GM12878 (cell line): Measurements from ENCODE around the gene SMG6. TPM values are rescaled to one million over a fixed set of nuclear protein-coding genes. Genes with fewer than 3 reads are reported as not detected.

Experiments
- ATAC-seq: fragments of 200-7000 bp; cut with Tn5 transposase; 3 replicates; pipeline ENCODE4 v1.9.1; 2020; ENCODE audit warnings: mild to moderate bottlenecking, moderate library complexity
- BruUV-seq: library from RNA; stranded (reverse); fragments of 400-500 nt; replicated peaks from 2 replicates; lab custom pipeline; 2021; lab: Mats Ljungman, UMichigan
- CTCF ChIA-PET: fragments of 300-600 bp; sonication (Branson Sonifier 250); formaldehyde crosslinking; extraction: SDS; loops from one replicate; lab custom pipeline; 2021; ENCODE audit warnings: inconsistent platforms; lab: Yijun Ruan, JAX
- POLR2A ChIA-PET: fragments of 350-600 bp; formaldehyde crosslinking; extraction: SDS; loops from one replicate; lab custom pipeline; 2021; ENCODE audit warnings: inconsistent platforms; lab: Charles Lee
- RAD21 ChIA-PET: fragments of 300-600 bp; sonication (Branson Sonifier 250); formaldehyde crosslinking; loops from one replicate; lab custom pipeline; 2023; ENCODE audit warnings: antibody characterized with exemption; ENCODE audit not compliant: unreplicated experiment; lab: Charles Lee
- SMC1A ChIA-PET: fragments of 300-600 bp; sonication (Branson Sonifier 250); formaldehyde crosslinking; loops from one replicate; lab custom pipeline; 2023; ENCODE audit not compliant: unreplicated experiment, uncharacterized antibody; lab: Charles Lee
- DNase-seq: peaks from one replicate; pipeline ENCODE4 v3.0.0-alpha.2; 2011; ENCODE audit warnings: low read depth, low spot score
- FAIRE-seq: peaks from 3 replicates; lab custom pipeline; 2011; peaks lifted over from hg19 to GRCh38; lab: Jason Lieb, UNC
- H2AFZ ChIP-seq: 2 replicates; pipeline ENCODE4 v1.6.0; 2011; ENCODE audit warnings: low read depth, low read length, control low read depth; ENCODE audit not compliant: control insufficient read depth
- H3K27ac ChIP-seq: 2 replicates; pipeline ENCODE4 v1.5.1; 2011; ENCODE audit warnings: control low read depth; ENCODE audit not compliant: control insufficient read depth, insufficient read depth
- H3K27me3 ChIP-seq, 2 experiments: replicated peaks in 1 of 2; 2 replicates each; pipeline versions ENCODE4 v1.6.0 to v1.6.1; 2011; ENCODE audit warnings: low read length in 1 of 2; ENCODE audit not compliant: control insufficient read depth in 2 of 2, insufficient read depth in 2 of 2
- H3K36me3 ChIP-seq, 2 experiments: 2 replicates each; pipeline ENCODE4 v1.5.1; 2011; ENCODE audit warnings: low read length in 1 of 2; ENCODE audit not compliant: control insufficient read depth in 2 of 2, insufficient read depth in 2 of 2
- H3K4me1 ChIP-seq: 2 replicates; pipeline ENCODE4 v1.6.1; 2011; ENCODE audit warnings: mild to moderate bottlenecking, low read length, moderate library complexity, mixed read lengths; ENCODE audit not compliant: control insufficient read depth, insufficient read depth
- H3K4me2 ChIP-seq: 2 replicates; pipeline ENCODE4 v1.6.0; 2011; ENCODE audit warnings: control low read depth; ENCODE audit not compliant: control insufficient read depth, insufficient read depth
- H3K4me3 ChIP-seq: fragments of 200-600 bp; sonication (generic); 2 replicates; pipeline ENCODE4 v1.5.1; 2016
- H3K79me2 ChIP-seq: 2 replicates; pipeline ENCODE4 v1.6.0; 2011; ENCODE audit warnings: low read length; ENCODE audit not compliant: control insufficient read depth, insufficient read depth
- H3K9ac ChIP-seq: 2 replicates; pipeline ENCODE4 v1.8.0; 2011; ENCODE audit warnings: low read length, control low read depth, mixed read lengths; ENCODE audit not compliant: control insufficient read depth, insufficient read depth
- H3K9me3 ChIP-seq: replicated peaks from 3 replicates; pipeline ENCODE4 v1.5.1; 2011; ENCODE audit warnings: mild to moderate bottlenecking, low read length; ENCODE audit not compliant: control insufficient read depth, insufficient read depth
- H4K20me1 ChIP-seq: 2 replicates; pipeline ENCODE4 v1.6.0; 2011; ENCODE audit not compliant: control insufficient read depth, insufficient read depth
- ASH2L ChIP-seq: fragments of 300-600, 200-600 bp; sonication (generic); IDR thresholded peaks from 2 replicates; pipeline ENCODE4 v1.6.1; 2017; ENCODE audit warnings: low read depth, mild to moderate bottlenecking, borderline replicate concordance
- ATF7 ChIP-seq: fragments of 450-650 bp; IDR thresholded peaks from 2 replicates; pipeline ENCODE4 v1.6.1; 2016; ENCODE audit warnings: low read depth, mild to moderate bottlenecking
- BRCA1 ChIP-seq: IDR thresholded peaks from 2 replicates; pipeline ENCODE4 v1.6.1; 2011; ENCODE audit warnings: low read depth, low read length, improper control_type of control experiment
- CHD1 ChIP-seq: IDR thresholded peaks from 2 replicates; pipeline ENCODE4 v1.6.1; 2012; ENCODE audit warnings: low read depth, low read length, improper control_type of control experiment
- E2F8 ChIP-seq: fragments of 450-650 bp; IDR thresholded peaks from 2 replicates; pipeline ENCODE4 v1.6.1; 2018; ENCODE audit warnings: mild to moderate bottlenecking, low read depth, moderate library complexity; ENCODE audit not compliant: partially characterized antibody
- EZH2 ChIP-seq: IDR thresholded peaks from 2 replicates; pipeline ENCODE4 v1.6.1; 2012; ENCODE audit warnings: low read depth, mild to moderate bottlenecking, control low read depth, inconsistent platforms, low read length, borderline replicate concordance; ENCODE audit not compliant: control insufficient read depth
- KDM1A ChIP-seq: fragments of 200-600 bp; sonication (generic); IDR thresholded peaks from 2 replicates; pipeline ENCODE4 v1.6.1; 2016; ENCODE audit warnings: borderline replicate concordance
- MYB ChIP-seq: fragments of 150-350 bp; IDR thresholded peaks from 2 replicates; pipeline ENCODE4 v1.6.1; 2014; ENCODE audit warnings: mild to moderate bottlenecking, low read depth, low read length, borderline replicate concordance
- NFXL1 ChIP-seq: fragments of 450-650 bp; IDR thresholded peaks from 2 replicates; pipeline ENCODE4 v1.6.1; 2017; ENCODE audit warnings: antibody characterized with exemption, mild to moderate bottlenecking, borderline replicate concordance
- NFYA ChIP-seq: IDR thresholded peaks from 2 replicates; pipeline ENCODE4 v1.6.1; 2011; ENCODE audit warnings: low read depth, mild to moderate bottlenecking, low read length, improper control_type of control experiment, borderline replicate concordance
- NR2C2 ChIP-seq: IDR thresholded peaks from 2 replicates; pipeline ENCODE4 v1.6.1; 2011; ENCODE audit warnings: borderline replicate concordance, low read depth; ENCODE audit not compliant: control insufficient read depth, insufficient read length
- POLR2AphosphoS2 ChIP-seq: IDR thresholded peaks from 2 replicates; pipeline ENCODE4 v1.6.1; 2011; ENCODE audit warnings: low read depth, mild to moderate bottlenecking, low read length, improper control_type of control experiment, moderate library complexity
- POU2F2 ChIP-seq: IDR thresholded peaks from 3 replicates; pipeline ENCODE4 v1.6.1; 2011; ENCODE audit warnings: low read depth, mild to moderate bottlenecking, low read length, borderline replicate concordance
- RBBP5 ChIP-seq: fragments of 200-600 bp; sonication (generic); conservative IDR thresholded peaks from 2 replicates; pipeline ENCODE4 v1.6.1; 2016
- RUNX3 ChIP-seq: IDR thresholded peaks from 2 replicates; pipeline ENCODE4 v1.6.1; 2012; ENCODE audit warnings: low read length, inconsistent platforms
- STAT1 ChIP-seq: fragments of 450-650 bp; conservative IDR thresholded peaks from 2 replicates; pipeline ENCODE4 v1.6.1; 2014; ENCODE audit warnings: antibody characterized with exemption, mild to moderate bottlenecking
- STAT3 ChIP-seq: IDR thresholded peaks from 2 replicates; pipeline ENCODE4 v1.6.1; 2011; ENCODE audit warnings: low read depth, low read length, improper control_type of control experiment
- TCF7 ChIP-seq: IDR thresholded peaks from 2 replicates; pipeline ENCODE4 v1.6.1; 2014; ENCODE audit warnings: antibody characterized with exemption, borderline replicate concordance
- ZNF274 ChIP-seq: IDR thresholded peaks from one replicate; pipeline ENCODE4 v1.8.0; 2011; ENCODE audit not compliant: insufficient read length, insufficient read depth
- WGBS: methylation state at CpG from one replicate; pipeline ENCODE4 v1.1.6; 2016; ENCODE audit warnings: low lambda C conversion rate; ENCODE audit not compliant: insufficient replicate concordance, insufficient coverage; ENCODE audit errors: missing lambda C conversion rate; 5-methylcytosine and 5-hydroxymethylcytosine counted together
- in situ Hi-C: fragments of 300-500 bp; cut with MboI; formaldehyde crosslinking; loops from 9 replicates; pipeline ENCODE4 v1.14.3; 2018; ENCODE audit warnings: mixed read lengths
- intact Hi-C: fragments of 100-400 bp; cut with micrococcal nuclease; formaldehyde crosslinking; loops from one replicate; pipeline ENCODE4 v1.14.2; 2022; ENCODE audit not compliant: unreplicated experiment
- polyA plus RNA-seq, 11 experiments: library from polyadenylated mRNA; depleted of rRNA in 4 of 11; unstranded in 6 of 11; stranded (reverse) in 5 of 11; fragments of >200 nt; fragmentation: Nextera tagmentation in 4 of 11; fragmentation: Illumina TruSeq in 1 of 11; extraction: Ambion mirVana in 4 of 11; extraction: Trizol in 1 of 11; gene quantifications; 1 replicate in 1 of 11; 2 replicates in 10 of 11; pipeline versions ENCODE4 v1.2.1 to v1.2.3, GENCODE V29; 2011 to 2016; ENCODE audit warnings: inconsistent platforms in 2 of 11, missing spikeins in 2 of 11, low read depth in 1 of 11
- total RNA-seq, 4 experiments: library from RNA; depleted of rRNA in 3 of 4; stranded (reverse); fragments of >200 nt in 3 of 4; fragmentation: Illumina TruSeq in 1 of 4; extraction: Trizol in 1 of 4; gene quantifications; 2 replicates each; pipeline versions ENCODE4 v1.2.1 to v1.2.3, GENCODE V29; 2013 to 2021

SMG6 gene
- total and polyA plus RNA-seq, 10 of the 15 experiments (the other 5 are each of a cell fraction or from before 2014, with no cell fraction given) = 0.58 to 28.7 (median 15.7) TPM

GRCh38 chr17:2086306-2086705 is 217.3 kb downstream of the SMG6 start (continued):
- TF ChIP-seq EZH2 = no peak
- TF ChIP-seq, all 136 proteins: peak for 5

- ChIA-PET POLR2A (interaction anchor here (2.5 to 10.8 kb wide), 3 partner anchors 17 to 175 kb away, joined by 9 to 148 read pairs (median 69); no protein-coding TSS in a partner anchor), SMC1A (interaction anchor here (0.6 to 7.1 kb wide), 7 partner anchors 15 to 159 kb away, joined by 3 to 107 read pairs (median 18); partner anchors contain the start of gene HIC1), RAD21 (interaction anchor here (0.7 to 10.4 kb wide), 5 partner anchors 8 to 29 kb away, joined by 3 to 160 read pairs (median 3); partner anchors contain the start of gene HIC1), CTCF (interaction anchor here (1.0 to 11.4 kb wide), 5 partner anchors 15 to 159 kb away, joined by 3 to 126 read pairs (median 8); partner anchors contain the start of gene HIC1)
- in situ Hi-C loops (no loop called here), intact Hi-C loops (no loop called here)
- Histone ChIP-seq H3K27ac (no peak overlapping the region), H3K4me1 (peaks cover 69% of the 10 kb centered on the region), H4K20me1 (no peaks in the 10 kb centered on the region), H3K4me3 (no peak overlapping the region), H3K9ac (no peak overlapping the region), H3K27me3 (no peaks in the 10 kb centered on the region), H3K79me2 (peaks cover 10% of the 10 kb centered on the region), H3K4me2 (no peak overlapping the region), H2AFZ (no peak overlapping the region), H3K36me3 (peaks cover 11 to 16% of the 10 kb centered on the region in 2 experiments), H3K9me3 (no peaks in the 10 kb centered on the region)
- FAIRE-seq = no peak
- ATAC-seq = no peak
- no peak for DNase-seq
- 93% methylated on average over 5 of the region's 5 CpGs for WGBS
- no peak for TF ChIP-seq TCF7
- TF ChIP-seq NFYA = no peak
- TF ChIP-seq RUNX3 = no peak
- no peak for TF ChIP-seq POLR2AphosphoS2
- TF ChIP-seq MYB = no peak
- TF ChIP-seq BRCA1 = no peak
- no peak for TF ChIP-seq NFXL1
- no peak for TF ChIP-seq NR2C2
- no peak for TF ChIP-seq POU2F2
- TF ChIP-seq CHD1 = no peak
- TF ChIP-seq ASH2L = no peak
- no peak for TF ChIP-seq STAT1
- TF ChIP-seq ZNF274 = no peak
- TF ChIP-seq E2F8 = no peak
- TF ChIP-seq RBBP5 = no peak
- no peak for TF ChIP-seq KDM1A
- TF ChIP-seq ATF7 = no peak
- TF ChIP-seq STAT3 = no peak
- no TSS peak for BruUV-seq
These were observed 218.0 kb downstream of the SMG6 start for GRCh38 chr17:2085648-2085949.
